Measurements from ENCODE around the gene ATXN10.

The ATXN10 gene

GRCh38 chr22:45872659-45873263 lies 201.1 kb downstream of the ATXN10 start:
- WGBS (ENCODE audit: extremely low coverage, insufficient coverage, insufficient read length): no CpG with 5 or more reads among the region's 3 CpGs
- no peak overlapping the region for H3K18ac ChIP-seq (ENCODE audit: low read length)
- no peaks in the 10 kb centered on the region for H3K79me1 ChIP-seq (ENCODE audit: low read length)

GRCh38 chr22:45876136-45877035 lies 204.8 kb downstream of the ATXN10 start:
- no peaks in the 10 kb centered on the region for H3K79me1 ChIP-seq (ENCODE audit: low read length)
- H3K14ac ChIP-seq (ENCODE audit: low read length): no peak overlapping the region
- no peak overlapping the region for H3K9ac ChIP-seq (ENCODE audit: low read length)
- H4K91ac ChIP-seq (ENCODE audit: low read depth, low read length): no peak overlapping the region
- no CpG with 5 or more reads among the region's 26 CpGs for WGBS (ENCODE audit: extremely low coverage, insufficient coverage, insufficient read length)
- no peaks in the 10 kb centered on the region for H3K79me2 ChIP-seq (ENCODE audit: control insufficient read depth, insufficient read depth, low read length, poor library complexity)
- H3K27ac ChIP-seq (ENCODE audit: low read depth, low read length): no peak overlapping the region
- no peak overlapping the region for H3K4me2 ChIP-seq (ENCODE audit: low read length)
- H3K18ac ChIP-seq (ENCODE audit: low read length): no peak overlapping the region
- H3K27me3 ChIP-seq (ENCODE audit: insufficient read depth, low read length): peaks cover 13% of the 10 kb centered on the region
- H2BK5ac ChIP-seq (ENCODE audit: low read depth, low read length, poor library complexity): no peak overlapping the region
- no peak overlapping the region for H4K12ac ChIP-seq (ENCODE audit: low read depth, low read length)
- H2BK120ac ChIP-seq (ENCODE audit: insufficient read depth, low read length, poor library complexity): no peak overlapping the region
- H3K4ac ChIP-seq (ENCODE audit: low read depth, low read length): no peak overlapping the region
- H2AFZ ChIP-seq (ENCODE audit: insufficient read depth, low read length, poor library complexity): no peak overlapping the region
- no peak for DNase-seq
- no peak overlapping the region for H2AK5ac ChIP-seq (ENCODE audit: low read length)
- H3K23ac ChIP-seq (ENCODE audit: low read length): no peak overlapping the region
- H3K36me3 ChIP-seq (ENCODE audit: control insufficient read depth in 1 of 2, insufficient read depth in 2 of 2, low read length in 2 of 2): no peaks in the 10 kb centered on the region
- peaks cover 1% of the 10 kb centered on the region for H3K9me3 ChIP-seq (ENCODE audit: insufficient read depth, low read depth, low read length)
- H3K4me1 ChIP-seq (ENCODE audit: control insufficient read depth in 1 of 2, insufficient read depth in 2 of 2, low read length in 2 of 2): no peaks in the 10 kb centered on the region
- no peak overlapping the region for H4K8ac ChIP-seq (ENCODE audit: low read depth, low read length)
- no peak overlapping the region for H3K4me3 ChIP-seq (ENCODE audit: low read depth, low read length)
- H2BK12ac ChIP-seq (ENCODE audit: low read length): no peak overlapping the region

More at GRCh38 chr22:45872659-45873263, 201.1 kb downstream of the ATXN10 start:
- no peak overlapping the region for H3K23ac ChIP-seq (ENCODE audit: low read length)
- no peak overlapping the region for H4K12ac ChIP-seq (ENCODE audit: low read depth, low read length)
- no peak overlapping the region for H3K27ac ChIP-seq (ENCODE audit: low read depth, low read length)
- H3K4me1 ChIP-seq (ENCODE audit: control insufficient read depth in 1 of 2, insufficient read depth in 2 of 2, low read length in 2 of 2): no peaks in the 10 kb centered on the region
- H3K27me3 ChIP-seq (ENCODE audit: insufficient read depth, low read length): peaks cover 23% of the 10 kb centered on the region
- peaks cover 1% of the 10 kb centered on the region for H3K9me3 ChIP-seq (ENCODE audit: insufficient read depth, low read depth, low read length)
- no peak overlapping the region for H2AK5ac ChIP-seq (ENCODE audit: low read length)
- H2BK5ac ChIP-seq (ENCODE audit: low read depth, low read length, poor library complexity): no peak overlapping the region
- no peak overlapping the region for H2AFZ ChIP-seq (ENCODE audit: insufficient read depth, low read length, poor library complexity)
- no peak for DNase-seq
- no peak overlapping the region for H2BK120ac ChIP-seq (ENCODE audit: insufficient read depth, low read length, poor library complexity)
- H3K4me2 ChIP-seq (ENCODE audit: low read length): no peak overlapping the region
- H3K4ac ChIP-seq (ENCODE audit: low read depth, low read length): no peak overlapping the region
- no peak overlapping the region for H3K14ac ChIP-seq (ENCODE audit: low read length)
- H3K36me3 ChIP-seq (ENCODE audit: control insufficient read depth in 1 of 2, insufficient read depth in 2 of 2, low read length in 2 of 2): no peaks in the 10 kb centered on the region
- H3K4me3 ChIP-seq (ENCODE audit: low read depth, low read length): no peak overlapping the region
- H3K79me2 ChIP-seq (ENCODE audit: control insufficient read depth, insufficient read depth, low read length, poor library complexity): no peaks in the 10 kb centered on the region
- no peak overlapping the region for H4K8ac ChIP-seq (ENCODE audit: low read depth, low read length)
- H4K91ac ChIP-seq (ENCODE audit: low read depth, low read length): no peak overlapping the region
- no peak overlapping the region for H3K9ac ChIP-seq (ENCODE audit: low read length)
- no peak overlapping the region for H2BK12ac ChIP-seq (ENCODE audit: low read length)

GRCh38 chr22:45877036-45877380 lies 205.4 kb downstream of the ATXN10 start:
- no peak overlapping the region for H2BK12ac ChIP-seq (ENCODE audit: low read length)

GRCh38 chr22:45877651-45878050 lies 206.0 kb downstream of the ATXN10 start:
- no peak overlapping the region for H3K18ac ChIP-seq (ENCODE audit: low read length)
- no peaks in the 10 kb centered on the region for H3K9me3 ChIP-seq (ENCODE audit: insufficient read depth, low read depth, low read length)
- WGBS (ENCODE audit: extremely low coverage, insufficient coverage, insufficient read length): no CpG with 5 or more reads among the region's 18 CpGs
- no peaks in the 10 kb centered on the region for H3K79me1 ChIP-seq (ENCODE audit: low read length)
- H3K4me1 ChIP-seq (ENCODE audit: control insufficient read depth in 1 of 2, insufficient read depth in 2 of 2, low read length in 2 of 2): no peaks in the 10 kb centered on the region
- no peak overlapping the region for H3K23ac ChIP-seq (ENCODE audit: low read length)
- H3K27me3 ChIP-seq (ENCODE audit: insufficient read depth, low read length): peaks cover 13% of the 10 kb centered on the region
- no peak overlapping the region for H3K27ac ChIP-seq (ENCODE audit: low read depth, low read length)
- H2BK12ac ChIP-seq (ENCODE audit: low read length): no peak overlapping the region
- no peak overlapping the region for H3K4ac ChIP-seq (ENCODE audit: low read depth, low read length)
- H2BK120ac ChIP-seq (ENCODE audit: insufficient read depth, low read length, poor library complexity): no peak overlapping the region
- no peaks in the 10 kb centered on the region for H3K36me3 ChIP-seq (ENCODE audit: control insufficient read depth in 1 of 2, insufficient read depth in 2 of 2, low read length in 2 of 2)
- H2AK5ac ChIP-seq (ENCODE audit: low read length): no peak overlapping the region
- no peak overlapping the region for H4K12ac ChIP-seq (ENCODE audit: low read depth, low read length)
- no peak overlapping the region for H2AFZ ChIP-seq (ENCODE audit: insufficient read depth, low read length, poor library complexity)
- no peak overlapping the region for H3K4me3 ChIP-seq (ENCODE audit: low read depth, low read length)
- H4K91ac ChIP-seq (ENCODE audit: low read depth, low read length): no peak overlapping the region
- H3K79me2 ChIP-seq (ENCODE audit: control insufficient read depth, insufficient read depth, low read length, poor library complexity): no peaks in the 10 kb centered on the region
- H3K9ac ChIP-seq (ENCODE audit: low read length): no peak overlapping the region
- no peak overlapping the region for H2BK5ac ChIP-seq (ENCODE audit: low read depth, low read length, poor library complexity)
- DNase-seq: no peak
- no peak overlapping the region for H4K8ac ChIP-seq (ENCODE audit: low read depth, low read length)
- H3K14ac ChIP-seq (ENCODE audit: low read length): no peak overlapping the region
- H3K4me2 ChIP-seq (ENCODE audit: low read length): no peak overlapping the region

More at GRCh38 chr22:45877036-45877380, 205.4 kb downstream of the ATXN10 start:
- Histone ChIP-seq H3K4me2 (ENCODE audit: low read length) (no peak overlapping the region), H3K36me3 (ENCODE audit: control insufficient read depth in 1 of 2, insufficient read depth in 2 of 2, low read length in 2 of 2) (no peaks in the 10 kb centered on the region), H3K4ac (ENCODE audit: low read depth, low read length) (no peak overlapping the region), H2BK120ac (ENCODE audit: insufficient read depth, low read length, poor library complexity) (no peak overlapping the region), H2BK5ac (ENCODE audit: low read depth, low read length, poor library complexity) (no peak overlapping the region), H3K23ac (ENCODE audit: low read length) (no peak overlapping the region), H4K91ac (ENCODE audit: low read depth, low read length) (no peak overlapping the region), H3K27me3 (ENCODE audit: insufficient read depth, low read length) (peaks cover 13% of the 10 kb centered on the region), H3K4me1 (ENCODE audit: control insufficient read depth in 1 of 2, insufficient read depth in 2 of 2, low read length in 2 of 2) (no peaks in the 10 kb centered on the region), H3K14ac (ENCODE audit: low read length) (no peak overlapping the region), H4K12ac (ENCODE audit: low read depth, low read length) (no peak overlapping the region), H4K8ac (ENCODE audit: low read depth, low read length) (no peak overlapping the region), H3K79me2 (ENCODE audit: control insufficient read depth, insufficient read depth, low read length, poor library complexity) (no peaks in the 10 kb centered on the region), H3K27ac (ENCODE audit: low read depth, low read length) (no peak overlapping the region), H2AK5ac (ENCODE audit: low read length) (no peak overlapping the region), H3K9ac (ENCODE audit: low read length) (no peak overlapping the region), H2AFZ (ENCODE audit: insufficient read depth, low read length, poor library complexity) (no peak overlapping the region), H3K79me1 (ENCODE audit: low read length) (no peaks in the 10 kb centered on the region), H3K4me3 (ENCODE audit: low read depth, low read length) (no peak overlapping the region), H3K18ac (ENCODE audit: low read length) (no peak overlapping the region), H3K9me3 (ENCODE audit: insufficient read depth, low read depth, low read length) (peaks cover 1% of the 10 kb centered on the region)
- no peak for DNase-seq
- no CpG with 5 or more reads among the region's 3 CpGs for WGBS (ENCODE audit: extremely low coverage, insufficient coverage, insufficient read length)

Measured in trophoblast cell (in vitro differentiated cells and primary cell).